ENCODE data around the gene P2RX5. TPM values are rescaled to one million over a fixed set of nuclear protein-coding genes. Genes with fewer than 3 reads are reported as not detected.
A peak's percentile ranks its signal among the peaks of the same experiment; 100 is the strongest.

Gene P2RX5
- total and polyA plus RNA-seq, 2 experiments from 2014 or later, result 7.5 to 13.6 TPM

GRCh38 chr17:3636908-3637373 is 59.0 kb downstream of the P2RX5 start:
- H3K27ac ChIP-seq (ENCODE audit: low read depth), result peak overlapping the region; percentile 97; the same call in 1 of the 2 replicates
- no peaks in the 10 kb centered on the region for H3K36me3 ChIP-seq (ENCODE audit: insufficient read depth)
- ATAC-seq (peak; percentile 17), DNase-seq (ENCODE audit: low spot score) (peak; percentile 52)
- no peaks in the 10 kb centered on the region for H3F3A ChIP-seq (replicated peaks; ENCODE audit: low read depth)
- peaks cover 12% of the 10 kb centered on the region for H3K36me3 Mint-ChIP-seq (ENCODE audit: low read depth)
- TF ChIP-seq EZH2 (IDR thresholded peaks at IDR 0.05; ENCODE audit: low read depth, unreplicated experiment) (no peak), JUNB (IDR thresholded peaks at IDR 0.05; ENCODE audit: unreplicated experiment) (no peak), POLR2AphosphoS5 (IDR thresholded peaks at IDR 0.05; ENCODE audit: low read depth) (no peak), ETS1 (IDR thresholded peaks at IDR 0.05) (no peak)
- peak overlapping the region; percentile 93 for H3K4me3 Mint-ChIP-seq
- peak overlapping the region; percentile 94 for H3K4me3 ChIP-seq
- H3K4me2 ChIP-seq, result peak overlapping the region; percentile 96
- peak overlapping the region; percentile 96 for H2AFZ ChIP-seq
- no peaks in the 10 kb centered on the region for H3K27me3 ChIP-seq (ENCODE audit: insufficient read depth)
- H3K9me3 Mint-ChIP-seq, result no peaks in the 10 kb centered on the region
- H3K4me1 Mint-ChIP-seq, result peaks cover 16% of the 10 kb centered on the region
- no peaks in the 10 kb centered on the region for H3K9me2 ChIP-seq (ENCODE audit: insufficient read depth)
- peak overlapping the region; percentile 48; the same call in 1 of the 2 replicates for H3K27ac Mint-ChIP-seq
- H3K4me1 ChIP-seq (ENCODE audit: insufficient read depth), result peaks cover 11% of the 10 kb centered on the region; the same call in 1 of the 2 replicates
- H3K79me2 ChIP-seq (replicated peaks; ENCODE audit: insufficient read depth), result peaks cover 49% of the 10 kb centered on the region
- H4K20me1 ChIP-seq (replicated peaks; ENCODE audit: insufficient read depth), result peaks cover 11% of the 10 kb centered on the region
- H3K27me3 Mint-ChIP-seq (ENCODE audit: insufficient read depth, low read depth, poor library complexity), result peaks cover 11% of the 10 kb centered on the region

GRCh38 chr17:3636154-3636907 is 59.6 kb downstream of the P2RX5 start, which contains the start of the genes CTNS and SHPK:
Gene CTNS, plus strand, starts transcription at chr17:3636760. Its CDS starts 3,447 bp downstream, at chr17:3640207.
Gene SHPK, minus strand, starts transcription at chr17:3636250. Its CDS starts 31 bp downstream, at chr17:3636219.
- no peaks in the 10 kb centered on the region for H3K9me3 Mint-ChIP-seq
- TF ChIP-seq ETS1 (IDR thresholded peaks at IDR 0.05), result peak; percentile 96
- TF ChIP-seq POLR2AphosphoS5 (IDR thresholded peaks at IDR 0.05; ENCODE audit: low read depth), result peak; percentile 95
- peak; percentile 39; the same call in 1 of the 2 replicates for TF ChIP-seq CREB1 (CRISPR knock-in tag; IDR thresholded peaks at IDR 0.05; ENCODE audit: low read depth)
- TF ChIP-seq EZH2 (IDR thresholded peaks at IDR 0.05; ENCODE audit: low read depth, unreplicated experiment), result no peak
- TF ChIP-seq JUNB (IDR thresholded peaks at IDR 0.05; ENCODE audit: unreplicated experiment), result no peak
- no peak for TF ChIP-seq NANOG (IDR thresholded peaks at IDR 0.05; ENCODE audit: borderline replicate concordance)
- no peak for TF ChIP-seq REST (IDR thresholded peaks at IDR 0.05; ENCODE audit: unreplicated experiment)
- peak within 1 kb of the TSS; percentile 99 for H3K27ac Mint-ChIP-seq
- Histone ChIP-seq H3K4me2 (peak within 1 kb of the TSS; percentile 96), H3F3A (replicated peaks; ENCODE audit: low read depth) (no peaks in the 10 kb centered on the region), H3K4me1 (ENCODE audit: insufficient read depth) (peaks cover 11% of the 10 kb centered on the region; the same call in 1 of the 2 replicates), H3K27ac (ENCODE audit: low read depth) (peak within 1 kb of the TSS; percentile 97), H3K9me2 (ENCODE audit: insufficient read depth) (no peaks in the 10 kb centered on the region), H3K4me3 (peak within 1 kb of the TSS; percentile 94), H2AFZ (peak within 1 kb of the TSS; percentile 96), H3K27me3 (ENCODE audit: insufficient read depth) (no peaks in the 10 kb centered on the region), H3K79me2 (replicated peaks; ENCODE audit: insufficient read depth) (peaks cover 54% of the 10 kb centered on the region), H4K20me1 (replicated peaks; ENCODE audit: insufficient read depth) (peaks cover 12% of the 10 kb centered on the region), H3K36me3 (ENCODE audit: insufficient read depth) (no peaks in the 10 kb centered on the region)
- ATAC-seq, result peak; percentile 93
- peaks cover 11% of the 10 kb centered on the region for H3K27me3 Mint-ChIP-seq (ENCODE audit: insufficient read depth, low read depth, poor library complexity)
- H3K4me1 Mint-ChIP-seq, result peaks cover 16% of the 10 kb centered on the region
- H3K36me3 Mint-ChIP-seq (ENCODE audit: low read depth), result peaks cover 12% of the 10 kb centered on the region
- H3K4me3 Mint-ChIP-seq, result peak within 1 kb of the TSS; percentile 93
- DNase-seq (ENCODE audit: low spot score), result peak; percentile 98

Measured in GM23338 (cell line).